ENCODE data around the gene IER5L.
"Not testable (repeated sequence)": the region's sequence is repeated elsewhere in the genome, so short reads cannot be mapped to it uniquely, and the experiment has no call there.

IER5L gene

GRCh38 chr9:129166623-129167557, 11.2 kb downstream of the IER5L start:
- Mint-ChIP-seq H3K27ac (no peak overlapping the region), H3K27me3 (ENCODE audit: low read depth) (peaks cover under 1% of the 10 kb centered on the region), H3K4me3 (peak overlapping the region; percentile 51), H3K36me3 (ENCODE audit: low read depth) (no peaks in the 10 kb centered on the region), H3K4me1 (ENCODE audit: low read depth) (peaks cover 15% of the 10 kb centered on the region), H3K9me3 (no peaks in the 10 kb centered on the region)

DNA sequence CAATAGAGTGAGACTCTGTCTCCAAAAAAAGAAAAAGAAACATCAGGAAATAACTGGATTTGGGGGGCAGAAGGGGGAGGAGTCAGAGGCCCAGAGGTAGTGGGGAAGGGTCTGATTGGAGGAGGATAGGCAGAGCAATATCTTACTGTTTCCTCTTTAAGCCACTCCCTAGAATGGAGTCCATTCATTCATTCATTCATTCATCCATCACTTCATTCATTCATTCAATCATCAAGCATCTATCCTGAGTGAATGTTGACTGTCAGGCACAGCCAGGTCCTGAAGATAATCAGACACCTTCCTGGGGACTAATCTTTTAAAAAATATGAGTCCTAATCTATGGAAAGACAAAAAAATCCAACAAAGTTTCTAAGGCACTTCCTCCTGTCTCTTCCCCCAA, 12.9 kb downstream of the IER5L start:
- H3K4me1 Mint-ChIP-seq (ENCODE audit: low read depth): peaks cover 13% of the 10 kb centered on the region

DNA sequence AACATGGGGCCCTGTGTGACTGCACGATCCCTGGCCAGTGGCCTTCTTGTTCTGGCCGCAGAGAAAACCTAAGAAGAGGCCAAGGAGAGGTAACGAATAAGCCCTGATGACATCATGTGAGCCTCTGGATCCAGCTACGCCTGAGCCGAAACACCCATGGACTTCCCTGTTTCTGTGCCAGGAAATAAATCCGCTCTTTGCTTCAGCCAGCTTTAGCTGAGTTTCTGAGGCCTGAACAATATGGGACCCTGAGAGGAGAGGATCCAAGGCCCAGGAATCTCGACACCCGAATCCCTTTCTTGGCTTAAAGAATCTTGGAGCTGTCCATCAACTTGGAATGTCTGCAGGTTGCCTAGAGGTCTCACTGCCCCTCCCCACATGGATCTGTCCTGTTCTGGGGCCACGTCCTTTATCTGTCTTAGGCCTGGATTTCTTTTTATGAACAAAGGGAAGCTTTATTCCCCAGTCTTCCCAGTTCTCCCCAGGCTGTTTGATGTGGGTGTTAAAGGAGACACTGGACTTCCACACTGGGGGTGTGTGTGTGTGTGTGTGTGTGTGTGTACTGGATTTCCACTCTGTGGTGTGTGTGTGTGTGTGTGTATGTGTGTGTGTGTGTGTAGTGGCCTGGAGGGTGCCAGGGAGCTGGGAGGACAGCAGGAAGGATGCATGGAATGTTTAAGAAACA, 13.7 kb downstream of the IER5L start:
- Mint-ChIP-seq H3K9me3 (no peaks in the 10 kb centered on the region), H3K27ac (no peak overlapping the region), H3K36me3 (ENCODE audit: low read depth) (no peaks in the 10 kb centered on the region), H3K4me3 (no peak overlapping the region), H3K4me1 (ENCODE audit: low read depth) (peaks cover 11% of the 10 kb centered on the region), H3K27me3 (ENCODE audit: low read depth) (no peaks in the 10 kb centered on the region)

More for the DNA sequence above, 12.9 kb downstream of the IER5L start:
- no peaks in the 10 kb centered on the region for H3K27me3 Mint-ChIP-seq (ENCODE audit: low read depth)
- H3K9me3 Mint-ChIP-seq: no peaks in the 10 kb centered on the region
- no peak overlapping the region for H3K27ac Mint-ChIP-seq
- no peak overlapping the region for H3K4me3 Mint-ChIP-seq
- no peaks in the 10 kb centered on the region for H3K36me3 Mint-ChIP-seq (ENCODE audit: low read depth)

- H3K27me3 Mint-ChIP-seq (ENCODE audit: low read depth): no peaks in the 10 kb centered on the region
- no peaks in the 10 kb centered on the region for H3K36me3 Mint-ChIP-seq (ENCODE audit: low read depth)
- H3K4me3 Mint-ChIP-seq: no peak overlapping the region
- H3K27ac Mint-ChIP-seq: no peak overlapping the region
- H3K9me3 Mint-ChIP-seq: no peaks in the 10 kb centered on the region
- H3K4me1 Mint-ChIP-seq (ENCODE audit: low read depth): peaks cover 11% of the 10 kb centered on the region
Observed at GRCh38 chr9:129163753-129164152, 14.3 kb downstream of the IER5L start.

DNA sequence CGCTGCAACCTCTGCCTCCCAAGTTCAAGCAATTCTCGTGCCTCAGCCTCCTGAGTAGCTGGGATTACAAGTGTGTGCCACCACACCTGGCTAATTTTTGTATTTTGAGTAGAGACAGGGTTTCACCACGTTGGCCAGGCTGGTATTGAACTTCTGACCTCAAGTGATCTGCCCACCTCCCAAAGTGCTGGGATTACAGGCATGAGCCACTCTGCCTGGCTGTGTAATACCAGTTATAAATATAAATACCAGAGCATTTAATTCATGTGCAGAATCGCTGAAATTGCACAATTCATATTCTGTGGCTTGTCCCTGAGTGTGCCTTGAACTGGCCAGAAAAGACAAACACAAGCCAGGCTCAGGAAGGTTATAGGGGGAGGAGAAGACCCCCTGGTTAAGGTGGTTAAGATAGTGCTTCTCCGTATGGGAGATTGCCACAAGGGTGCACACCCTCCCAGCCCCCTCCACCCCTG, 14.8 kb downstream of the IER5L start:
- not testable (repeated sequence) for H3K9me3 Mint-ChIP-seq; H3K4me3 Mint-ChIP-seq; H3K27me3 Mint-ChIP-seq (ENCODE audit: low read depth); H3K36me3 Mint-ChIP-seq (ENCODE audit: low read depth); H3K27ac Mint-ChIP-seq
- H3K4me1 Mint-ChIP-seq (ENCODE audit: low read depth): peaks cover 11% of the 10 kb centered on the region

GRCh38 chr9:129162497-129163197, 15.4 kb downstream of the IER5L start:
- Mint-ChIP-seq H3K27ac (no peak overlapping the region), H3K27me3 (ENCODE audit: low read depth) (no peaks in the 10 kb centered on the region), H3K36me3 (ENCODE audit: low read depth) (no peaks in the 10 kb centered on the region), H3K4me3 (no peak overlapping the region), H3K9me3 (no peaks in the 10 kb centered on the region), H3K4me1 (ENCODE audit: low read depth) (peaks cover 6% of the 10 kb centered on the region)

DNA sequence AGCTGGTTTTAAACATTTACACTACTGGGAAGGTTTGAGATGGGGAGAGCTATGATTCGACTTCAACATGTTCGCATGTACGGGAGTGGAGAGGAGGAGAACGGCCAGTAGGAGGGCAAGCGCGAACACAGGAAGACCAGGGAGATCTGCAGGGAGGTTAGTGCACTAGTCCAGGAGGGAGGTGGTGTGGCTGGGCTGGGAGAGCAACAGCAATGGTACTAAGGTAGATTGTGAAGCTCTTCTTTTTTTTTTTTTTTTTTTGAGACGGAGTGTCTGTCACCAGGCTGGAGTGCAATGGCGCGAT, 16.6 kb downstream of the IER5L start:
- Mint-ChIP-seq H3K27me3 (ENCODE audit: low read depth) (no peaks in the 10 kb centered on the region), H3K4me1 (ENCODE audit: low read depth) (no peaks in the 10 kb centered on the region), H3K9me3 (no peaks in the 10 kb centered on the region), H3K27ac (no peak overlapping the region), H3K4me3 (no peak overlapping the region), H3K36me3 (ENCODE audit: low read depth) (no peaks in the 10 kb centered on the region)

GRCh38 chr9:129160712-129161533, 17.1 kb downstream of the IER5L start:
- no peaks in the 10 kb centered on the region for H3K4me1 Mint-ChIP-seq (ENCODE audit: low read depth)
- H3K27ac Mint-ChIP-seq: no peak overlapping the region
- H3K4me3 Mint-ChIP-seq: no peak overlapping the region

GRCh38 chr9:129156163-129156562, 21.9 kb downstream of the IER5L start:
- peaks cover 3% of the 10 kb centered on the region for H3K36me3 Mint-ChIP-seq (ENCODE audit: low read depth)
- no peaks in the 10 kb centered on the region for H3K4me1 Mint-ChIP-seq (ENCODE audit: low read depth)
- H3K27ac Mint-ChIP-seq: no peak overlapping the region
- H3K27me3 Mint-ChIP-seq (ENCODE audit: low read depth): no peaks in the 10 kb centered on the region
- H3K9me3 Mint-ChIP-seq: no peaks in the 10 kb centered on the region
- no peak overlapping the region for H3K4me3 Mint-ChIP-seq

More at GRCh38 chr9:129160712-129161533, 17.1 kb downstream of the IER5L start:
- Mint-ChIP-seq H3K36me3 (ENCODE audit: low read depth) (no peaks in the 10 kb centered on the region), H3K27me3 (ENCODE audit: low read depth) (no peaks in the 10 kb centered on the region), H3K9me3 (no peaks in the 10 kb centered on the region)

GRCh38 chr9:129154866-129155477, 23.1 kb downstream of the IER5L start:
- Mint-ChIP-seq H3K9me3 (no peaks in the 10 kb centered on the region), H3K27ac (no peak overlapping the region), H3K36me3 (ENCODE audit: low read depth) (peaks cover 7% of the 10 kb centered on the region), H3K4me1 (ENCODE audit: low read depth) (no peaks in the 10 kb centered on the region), H3K4me3 (no peak overlapping the region), H3K27me3 (ENCODE audit: low read depth) (no peaks in the 10 kb centered on the region)

- Mint-ChIP-seq H3K4me3 (no peak overlapping the region), H3K27me3 (ENCODE audit: low read depth) (no peaks in the 10 kb centered on the region), H3K9me3 (no peaks in the 10 kb centered on the region), H3K27ac (no peak overlapping the region), H3K36me3 (ENCODE audit: low read depth) (peaks cover 7% of the 10 kb centered on the region), H3K4me1 (ENCODE audit: low read depth) (peaks cover 4% of the 10 kb centered on the region)
Observed at GRCh38 chr9:129151469-129151868, 26.6 kb downstream of the IER5L start.

DNA sequence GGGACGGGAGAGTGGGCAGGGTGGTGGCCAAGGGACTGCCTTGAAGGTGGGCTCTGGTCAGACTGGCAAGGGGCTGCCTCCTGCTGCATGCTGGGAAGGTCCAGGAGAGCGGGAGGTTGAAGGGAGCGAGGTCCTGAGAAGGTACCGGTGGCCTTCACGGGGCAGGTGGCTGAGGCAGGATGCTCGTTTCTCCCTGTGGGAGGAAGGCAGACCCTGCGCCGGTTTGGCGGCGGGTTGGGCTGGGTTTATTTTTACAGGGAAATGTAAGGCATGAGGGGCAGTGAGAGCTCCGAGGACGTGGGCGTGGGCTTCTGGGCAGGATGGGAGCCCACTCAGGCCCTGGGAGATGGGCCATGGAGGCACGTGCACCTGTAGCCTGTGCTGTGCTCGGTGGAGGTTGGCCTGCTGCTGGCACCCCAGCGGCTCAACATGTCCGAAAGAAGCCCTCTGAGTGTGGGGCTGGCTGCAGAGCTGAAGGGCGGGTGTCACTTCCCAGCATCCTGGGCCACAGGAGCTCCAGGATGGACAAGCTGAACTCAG, 27.3 kb downstream of the IER5L start:
- Mint-ChIP-seq H3K27me3 (ENCODE audit: low read depth) (no peaks in the 10 kb centered on the region), H3K27ac (no peak overlapping the region), H3K4me1 (ENCODE audit: low read depth) (peaks cover 4% of the 10 kb centered on the region), H3K4me3 (no peak overlapping the region), H3K36me3 (ENCODE audit: low read depth) (peaks cover 7% of the 10 kb centered on the region), H3K9me3 (no peaks in the 10 kb centered on the region)

DNA sequence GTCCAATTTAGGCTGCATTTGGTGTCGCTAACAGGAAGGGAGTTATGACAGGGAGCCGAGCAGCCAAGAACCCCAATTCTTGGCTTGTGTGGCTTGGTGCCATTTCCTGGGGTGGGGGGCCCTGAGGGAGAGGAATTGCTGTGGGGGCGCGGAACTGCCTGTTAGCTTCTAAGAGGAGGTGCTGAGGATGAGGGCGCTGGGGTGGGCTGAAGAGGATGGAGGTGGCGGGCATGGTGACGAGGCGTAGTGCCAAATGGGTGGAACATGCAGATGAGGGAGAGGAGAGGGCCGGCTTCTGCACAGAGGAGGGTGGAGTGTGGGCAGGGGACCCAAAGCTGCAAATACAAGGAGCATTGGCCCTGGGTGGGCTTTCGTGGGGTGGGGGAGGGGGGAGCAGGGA, 27.9 kb downstream of the IER5L start:
- H3K4me3 Mint-ChIP-seq: no peak overlapping the region
- peaks cover 7% of the 10 kb centered on the region for H3K36me3 Mint-ChIP-seq (ENCODE audit: low read depth)
- H3K9me3 Mint-ChIP-seq: no peaks in the 10 kb centered on the region
- H3K27me3 Mint-ChIP-seq (ENCODE audit: low read depth): no peaks in the 10 kb centered on the region
- H3K4me1 Mint-ChIP-seq (ENCODE audit: low read depth): peaks cover 4% of the 10 kb centered on the region
- H3K27ac Mint-ChIP-seq: peak overlapping the region; percentile 18

Data from T-helper 1 cell treated with Interleukin-12 subunit alpha and Interleukin-12 subunit beta and Interleukin-4 antibody, amounts not matched to agents 30 μg/mL and 1 μg/mL, for 36 hours (primary cell).